Measurements from ENCODE around the gene PLEKHS1.

Gene PLEKHS1

DNA sequence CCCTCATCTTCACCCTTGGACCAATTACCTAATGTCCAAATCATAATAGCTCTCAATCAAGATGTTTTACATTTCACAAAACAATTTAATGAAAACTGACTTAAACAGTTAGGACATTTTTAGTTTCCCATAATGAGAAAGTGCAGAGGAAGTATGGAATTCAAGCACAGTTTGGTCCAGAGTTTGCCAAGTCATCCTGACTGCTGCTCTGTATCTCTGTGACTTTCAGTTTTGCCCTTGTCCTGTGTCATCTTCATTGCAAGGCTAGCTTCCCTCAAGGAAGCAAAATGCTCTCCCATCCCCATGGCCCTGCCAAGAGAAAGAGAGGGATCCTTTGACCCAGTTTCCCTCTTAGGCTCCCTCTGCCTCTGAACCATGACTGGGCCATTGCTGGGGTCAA, 7.9 kb upstream of the PLEKHS1 start:
- ATAC-seq, result no peak
- TF ChIP-seq ARNTL (CRISPR knock-in tag; IDR thresholded peaks at IDR 0.05; ENCODE audit: borderline replicate concordance, low read depth) (no peak), GLIS3 (CRISPR knock-in tag; IDR thresholded peaks at IDR 0.05) (no peak), ESRRG (CRISPR knock-in tag; IDR thresholded peaks at IDR 0.05) (no peak), ZNF8 (CRISPR knock-in tag; IDR thresholded peaks at IDR 0.05) (no peak), RARB (CRISPR knock-in tag; IDR thresholded peaks at IDR 0.05) (no peak), ZFP30 (CRISPR knock-in tag; IDR thresholded peaks at IDR 0.05) (no peak), ZC3H10 (CRISPR knock-in tag; IDR thresholded peaks at IDR 0.05) (no peak), TCF4 (CRISPR knock-in tag; IDR thresholded peaks at IDR 0.05; ENCODE audit: borderline replicate concordance) (no peak), ISL1 (CRISPR knock-in tag; IDR thresholded peaks at IDR 0.05) (no peak), ZFP3 (CRISPR knock-in tag; IDR thresholded peaks at IDR 0.05) (no peak), SNAI2 (CRISPR knock-in tag; IDR thresholded peaks at IDR 0.05) (no peak), ZNF70 (CRISPR knock-in tag; IDR thresholded peaks at IDR 0.05) (no peak), CSDC2 (CRISPR knock-in tag; IDR thresholded peaks at IDR 0.05) (no peak), PPARA (CRISPR knock-in tag; IDR thresholded peaks at IDR 0.05; ENCODE audit: borderline replicate concordance) (no peak), OSR1 (CRISPR knock-in tag; IDR thresholded peaks at IDR 0.05) (no peak)

DNA sequence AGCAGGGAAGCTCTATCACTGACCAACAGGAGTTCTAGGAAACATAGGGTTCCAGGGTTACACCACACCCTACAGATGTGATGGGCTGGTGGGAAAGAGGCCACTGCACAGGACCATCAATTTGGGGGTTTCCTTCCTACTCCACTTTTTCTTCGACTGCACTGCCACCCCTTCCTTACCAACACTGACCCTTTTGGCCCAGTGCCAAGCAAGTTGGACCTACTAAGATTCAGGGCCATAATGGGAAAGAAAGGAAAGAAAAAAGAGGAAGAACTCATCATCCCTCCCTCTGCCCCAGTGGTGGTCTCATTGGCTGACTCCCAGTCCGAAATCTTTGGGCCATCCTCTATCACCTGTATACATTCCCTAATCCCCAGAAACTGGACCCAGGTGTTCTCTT, 6.1 kb upstream of the PLEKHS1 start:
- TF ChIP-seq GLIS3 (CRISPR knock-in tag; IDR thresholded peaks at IDR 0.05) (no peak), RARB (CRISPR knock-in tag; IDR thresholded peaks at IDR 0.05) (no peak), ISL1 (CRISPR knock-in tag; IDR thresholded peaks at IDR 0.05) (no peak), CSRNP3 (CRISPR knock-in tag; IDR thresholded peaks at IDR 0.05) (no peak), ZFP30 (CRISPR knock-in tag; IDR thresholded peaks at IDR 0.05) (no peak), ZC3H10 (CRISPR knock-in tag; IDR thresholded peaks at IDR 0.05) (no peak), TOX (CRISPR knock-in tag; IDR thresholded peaks at IDR 0.05; ENCODE audit: borderline replicate concordance) (no peak)
- no peak for ATAC-seq

DNA sequence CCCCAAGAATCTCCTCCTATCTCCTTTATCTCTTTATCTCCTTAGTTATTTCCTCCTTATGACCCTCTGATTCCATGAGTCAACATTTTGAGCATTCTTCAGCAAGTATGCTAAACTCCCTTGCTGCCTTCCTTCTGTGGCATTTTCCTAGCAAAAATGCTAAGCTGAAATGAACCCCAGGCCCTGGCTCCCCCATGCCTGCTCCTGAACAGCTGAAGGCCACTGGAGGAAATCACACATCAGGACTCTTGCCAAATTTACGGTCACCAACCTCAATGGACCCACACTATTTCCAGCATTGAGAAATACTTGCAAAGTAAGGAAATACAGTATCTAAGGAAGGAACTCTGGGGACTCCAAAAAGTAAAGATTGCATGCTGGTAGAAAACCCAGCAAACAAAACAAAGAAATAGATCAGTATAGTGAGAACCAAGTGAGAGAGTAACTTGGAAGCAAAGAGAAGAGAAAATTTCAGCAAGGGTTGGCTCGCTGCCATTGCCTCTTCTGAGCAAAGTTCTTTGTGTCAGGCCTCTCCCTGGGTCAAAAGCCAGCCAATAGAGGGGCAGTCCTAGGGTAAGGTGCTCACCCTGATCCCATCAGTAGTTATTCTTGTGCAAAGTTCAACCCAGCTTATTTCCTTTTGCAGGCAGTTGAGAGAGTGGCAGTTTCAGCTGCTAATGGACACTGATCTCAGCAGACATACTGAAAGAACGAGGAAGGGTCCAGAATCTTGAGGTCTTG, 5.1 kb upstream of the PLEKHS1 start:
- TF ChIP-seq GLIS3 (CRISPR knock-in tag; IDR thresholded peaks at IDR 0.05) (no peak), ISL1 (CRISPR knock-in tag; IDR thresholded peaks at IDR 0.05) (no peak)
- peak; percentile 89 for ATAC-seq

GRCh38 chr10:113752553-113752952, 1.1 kb downstream of the PLEKHS1 start:
- no peak for TF ChIP-seq ARNTL (CRISPR knock-in tag; IDR thresholded peaks at IDR 0.05; ENCODE audit: borderline replicate concordance, low read depth)
- no peak for TF ChIP-seq CSDC2 (CRISPR knock-in tag; IDR thresholded peaks at IDR 0.05)
- TF ChIP-seq CREB5 (CRISPR knock-in tag; IDR thresholded peaks at IDR 0.05; ENCODE audit: low read depth), result no peak
- no peak for TF ChIP-seq TOX (CRISPR knock-in tag; IDR thresholded peaks at IDR 0.05; ENCODE audit: borderline replicate concordance)
- ATAC-seq, result no peak

GRCh38 chr10:113753020-113753692, 1.7 kb downstream of the PLEKHS1 start:
- ATAC-seq, result no peak
- TF ChIP-seq TOX (CRISPR knock-in tag; IDR thresholded peaks at IDR 0.05; ENCODE audit: borderline replicate concordance) (no peak), CSDC2 (CRISPR knock-in tag; IDR thresholded peaks at IDR 0.05) (no peak), PATZ1 (CRISPR knock-in tag; IDR thresholded peaks at IDR 0.05; ENCODE audit: borderline replicate concordance) (no peak), PPARA (CRISPR knock-in tag; IDR thresholded peaks at IDR 0.05; ENCODE audit: borderline replicate concordance) (no peak), BACH2 (CRISPR knock-in tag; IDR thresholded peaks at IDR 0.05; ENCODE audit: borderline replicate concordance) (no peak)
